Measurements from ENCODE around the gene TMEM179.

DNA sequence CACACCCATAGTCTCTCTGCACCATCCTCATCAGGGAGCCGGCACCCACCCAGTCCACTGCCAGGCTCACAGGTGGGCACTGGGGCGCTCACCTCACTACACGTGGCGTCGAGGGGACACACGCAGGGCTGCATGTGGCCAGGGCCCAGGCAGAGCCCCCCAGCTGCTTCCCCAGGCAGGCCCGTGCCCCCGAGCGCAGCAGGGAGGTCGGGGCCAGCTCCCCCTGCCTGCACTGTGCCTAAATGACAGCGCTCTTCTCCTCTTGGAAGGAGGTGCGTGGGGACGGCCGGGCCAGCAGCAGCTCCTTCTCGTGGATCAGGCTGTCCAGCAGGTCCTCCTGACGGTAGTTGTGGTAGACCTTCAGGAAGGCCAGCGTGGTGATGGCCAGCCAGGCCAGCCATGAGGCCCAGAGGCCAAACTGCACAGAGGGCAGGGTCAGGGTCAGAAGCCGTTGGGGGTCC, 11.3 kb downstream of the TMEM179 start:
- no peak for TF ChIP-seq POLR2A (IDR thresholded peaks at IDR 0.05; ENCODE audit: extremely low read depth, insufficient read length)
- TF ChIP-seq, protein P1, sequence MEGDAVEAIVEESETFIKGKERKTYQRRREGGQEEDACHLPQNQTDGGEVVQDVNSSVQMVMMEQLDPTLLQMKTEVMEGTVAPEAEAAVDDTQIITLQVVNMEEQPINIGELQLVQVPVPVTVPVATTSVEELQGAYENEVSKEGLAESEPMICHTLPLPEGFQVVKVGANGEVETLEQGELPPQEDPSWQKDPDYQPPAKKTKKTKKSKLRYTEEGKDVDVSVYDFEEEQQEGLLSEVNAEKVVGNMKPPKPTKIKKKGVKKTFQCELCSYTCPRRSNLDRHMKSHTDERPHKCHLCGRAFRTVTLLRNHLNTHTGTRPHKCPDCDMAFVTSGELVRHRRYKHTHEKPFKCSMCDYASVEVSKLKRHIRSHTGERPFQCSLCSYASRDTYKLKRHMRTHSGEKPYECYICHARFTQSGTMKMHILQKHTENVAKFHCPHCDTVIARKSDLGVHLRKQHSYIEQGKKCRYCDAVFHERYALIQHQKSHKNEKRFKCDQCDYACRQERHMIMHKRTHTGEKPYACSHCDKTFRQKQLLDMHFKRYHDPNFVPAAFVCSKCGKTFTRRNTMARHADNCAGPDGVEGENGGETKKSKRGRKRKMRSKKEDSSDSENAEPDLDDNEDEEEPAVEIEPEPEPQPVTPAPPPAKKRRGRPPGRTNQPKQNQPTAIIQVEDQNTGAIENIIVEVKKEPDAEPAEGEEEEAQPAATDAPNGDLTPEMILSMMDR (IDR thresholded peaks at IDR 0.05; ENCODE audit: low read depth, low read length): no peak
- TF ChIP-seq MYC (IDR thresholded peaks at IDR 0.05; ENCODE audit: low read depth, low read length): no peak
